ENCODE data around the gene TUBB2B.
"Not testable (repeated sequence)": the region's sequence is repeated elsewhere in the genome, so short reads cannot be mapped to it uniquely, and the experiment has no call there.

TUBB2B gene

GRCh38 chr6:3209114-3210023 lies 18.1 kb downstream of the TUBB2B start:
- DNase-seq (ENCODE audit: low read depth): peak; percentile 97

GRCh38 chr6:3208775-3209113 lies 18.7 kb downstream of the TUBB2B start:
- DNase-seq (ENCODE audit: low read depth): no peak

- DNase-seq (ENCODE audit: low read depth): peak; percentile 90
Measured at GRCh38 chr6:3208098-3208774, 19.2 kb downstream of the TUBB2B start.

GRCh38 chr6:3206339-3207015 lies 21.0 kb downstream of the TUBB2B start:
- no peak for DNase-seq (ENCODE audit: low read depth)

- peak; percentile 99 for DNase-seq (ENCODE audit: low read depth)
Measured at GRCh38 chr6:3205913-3206312, 21.5 kb downstream of the TUBB2B start.

GRCh38 chr6:3204921-3205320 lies 22.5 kb downstream of the TUBB2B start:
- no peak for DNase-seq (ENCODE audit: low read depth)

- DNase-seq (ENCODE audit: low read depth): no peak
Measured at GRCh38 chr6:3202999-3203696, 24.3 kb downstream of the TUBB2B start.

- no peak for DNase-seq (ENCODE audit: low read depth)
Measured at GRCh38 chr6:3201388-3201787, 26.1 kb downstream of the TUBB2B start.

- DNase-seq (ENCODE audit: low read depth): no peak
Measured at GRCh38 chr6:3200682-3201081, 26.8 kb downstream of the TUBB2B start.

GRCh38 chr6:3199382-3199781 lies 28.1 kb downstream of the TUBB2B start:
- no peak for DNase-seq (ENCODE audit: low read depth)

GRCh38 chr6:3197734-3198133 lies 29.7 kb downstream of the TUBB2B start:
- not testable (repeated sequence) for DNase-seq (ENCODE audit: low read depth)

- DNase-seq (ENCODE audit: low read depth): no peak
Measured at GRCh38 chr6:3196770-3197169, 30.7 kb downstream of the TUBB2B start.

GRCh38 chr6:3195695-3196497 lies 31.6 kb downstream of the TUBB2B start:
- no peak for DNase-seq (ENCODE audit: low read depth)

- DNase-seq (ENCODE audit: low read depth): no peak
Measured at GRCh38 chr6:3195420-3195694, 32.1 kb downstream of the TUBB2B start.

- no peak for DNase-seq (ENCODE audit: low read depth)
Measured at GRCh38 chr6:3194535-3195419, 32.7 kb downstream of the TUBB2B start.

- no peak for DNase-seq (ENCODE audit: low read depth)
Measured at GRCh38 chr6:3193102-3193849, 34.2 kb downstream of the TUBB2B start.

GRCh38 chr6:3190779-3191178 lies 36.7 kb downstream of the TUBB2B start:
- DNase-seq (ENCODE audit: low read depth): no peak

GRCh38 chr6:3190056-3190455 lies 37.4 kb downstream of the TUBB2B start:
- no peak for DNase-seq (ENCODE audit: low read depth)

- not testable (repeated sequence) for DNase-seq (ENCODE audit: low read depth)
Measured at GRCh38 chr6:3189192-3189591, 38.3 kb downstream of the TUBB2B start.

GRCh38 chr6:3188262-3188661 lies 39.2 kb downstream of the TUBB2B start:
- no peak for DNase-seq (ENCODE audit: low read depth)

Measured in stromal cell of bone marrow (primary cell).